CD4-positive, alpha-beta T cell treated with Interleukin-12 subunit alpha and Interleukin-12 subunit beta, for 1 hour (primary cell): ENCODE results near the gene SEPTIN7.

Experiments
- DNase-seq: peaks from one replicate; pipeline ENCODE4 v3.0.0-alpha.2; 2020

The SEPTIN7 gene

GRCh38 chr7:35839860-35840854 lies 39.3 kb downstream of the SEPTIN7 start:
- DNase-seq: no peak

- DNase-seq: no peak
Observed at GRCh38 chr7:35846816-35847412, 46.1 kb downstream of the SEPTIN7 start.

GRCh38 chr7:35848725-35849124 lies 47.9 kb downstream of the SEPTIN7 start:
- no peak for DNase-seq

DNA sequence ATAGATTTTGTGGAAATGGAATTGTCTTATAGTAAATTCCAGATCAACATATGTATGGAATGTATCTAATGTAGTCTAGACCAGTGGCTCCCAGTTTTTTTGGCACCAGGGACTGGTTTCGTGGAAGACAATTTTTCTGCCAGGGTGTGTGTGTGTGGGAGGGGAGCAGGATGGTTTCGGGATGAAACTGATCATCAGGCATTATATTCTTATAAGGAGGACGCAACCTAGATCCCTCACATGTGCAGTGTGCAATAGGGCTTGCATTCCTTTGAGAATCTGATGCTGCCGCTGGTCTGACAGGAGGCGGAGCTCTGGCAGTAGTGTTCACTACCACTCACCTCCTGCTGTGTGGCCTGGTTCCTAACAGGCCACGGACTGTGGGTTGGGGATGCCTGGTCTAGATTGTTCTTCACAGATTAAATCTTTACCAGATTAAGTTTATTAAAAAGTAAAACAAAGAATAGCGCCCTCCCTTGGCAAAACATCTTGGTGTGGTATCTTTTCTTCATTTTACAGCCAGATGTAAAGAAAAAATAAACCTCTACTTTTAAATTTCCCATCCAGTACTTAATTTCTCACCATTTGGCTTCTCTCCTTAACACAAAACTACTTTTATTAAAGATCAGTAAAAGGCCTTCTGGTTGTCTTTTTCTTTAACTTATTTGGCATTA lies 48.4 kb downstream of the SEPTIN7 start:
- DNase-seq: no peak

DNA sequence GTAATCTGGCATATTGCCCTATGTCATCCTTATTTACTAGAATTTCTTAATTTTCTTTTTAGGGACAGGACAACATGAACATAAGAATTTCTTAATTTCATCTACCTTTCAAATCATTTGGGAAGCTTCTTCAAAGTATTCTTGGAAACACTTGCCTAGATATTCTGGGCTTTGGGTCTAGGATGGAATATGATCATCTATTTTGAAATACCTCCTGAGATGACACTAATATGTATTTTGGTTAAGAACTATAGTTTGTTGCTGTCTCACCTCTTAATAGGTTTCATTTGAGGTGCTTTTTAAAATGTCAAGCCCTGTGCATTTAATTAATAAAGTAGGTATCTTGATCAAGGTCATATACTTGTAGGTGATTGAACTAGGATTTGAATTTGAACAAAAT lies 49.1 kb downstream of the SEPTIN7 start:
- no peak for DNase-seq
